BE2C (cell line): ENCODE measurements around the gene GLI3.

Experiments
- DNase-seq: peaks from one replicate; pipeline ENCODE4 v3.0.0-alpha.2; 2020
- H3K27me3 ChIP-seq: fragments of 250-450 bp; sonication (Bioruptor Pico); 2 replicates; pipeline ENCODE4 v1.5.1; 2020; ENCODE audit warnings: mild to moderate bottlenecking
- H3K36me3 ChIP-seq: fragments of 250-450 bp; sonication (Bioruptor Pico); 2 replicates; pipeline ENCODE4 v1.5.1; 2020; ENCODE audit warnings: mild to moderate bottlenecking
- H3K4me1 ChIP-seq: fragments of 250-450 bp; sonication (Bioruptor Pico); 2 replicates; pipeline ENCODE4 v1.5.1; 2020
- H3K4me3 ChIP-seq: 2 replicates; pipeline ENCODE4 v1.5.1; 2011; ENCODE audit warnings: low read depth, low read length
- H3K9me3 ChIP-seq: fragments of 250-450 bp; sonication (Bioruptor Pico); 2 replicates; pipeline ENCODE4 v1.5.1; 2020
- TF ChIP-seq, protein P1 (sequence below): IDR thresholded peaks from 2 replicates; pipeline ENCODE4 v1.5.1; 2012; ENCODE audit warnings: mild to moderate bottlenecking, low read depth, low read length

Gene GLI3

DNA sequence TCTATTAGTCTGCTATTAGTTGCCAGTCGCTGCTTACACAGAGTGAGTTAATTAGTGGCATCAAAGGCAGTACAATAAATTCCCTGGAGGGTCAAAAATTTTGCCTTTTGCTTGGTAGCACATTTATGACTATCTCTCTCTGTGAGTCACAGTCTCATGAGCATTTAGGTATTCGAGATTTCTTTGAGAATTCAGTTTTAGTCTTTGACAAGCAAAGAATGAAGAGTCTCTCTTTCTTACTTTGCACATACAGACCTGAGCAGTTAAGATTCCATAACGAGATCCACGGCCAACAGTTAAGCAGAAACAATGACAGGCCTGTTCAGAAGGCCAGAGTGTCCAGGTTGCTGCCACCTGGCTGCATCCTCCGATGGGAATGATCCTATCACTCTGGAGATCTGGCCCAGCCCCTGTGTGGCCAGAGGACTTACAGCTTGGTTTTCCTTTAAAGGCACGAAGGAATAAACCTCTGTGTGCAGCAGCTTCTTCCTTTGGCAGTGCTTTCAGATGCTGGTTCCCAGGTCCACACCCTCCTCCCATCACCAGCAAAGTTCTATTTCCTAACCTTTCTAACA lies 80.6 kb downstream of the GLI3 start:
- H3K36me3 ChIP-seq = no peaks in the 10 kb centered on the region
- H3K4me1 ChIP-seq = no peaks in the 10 kb centered on the region
- no peaks in the 10 kb centered on the region for H3K27me3 ChIP-seq
- H3K4me3 ChIP-seq = no peak overlapping the region
- DNase-seq = no peak
- TF ChIP-seq, protein P1, sequence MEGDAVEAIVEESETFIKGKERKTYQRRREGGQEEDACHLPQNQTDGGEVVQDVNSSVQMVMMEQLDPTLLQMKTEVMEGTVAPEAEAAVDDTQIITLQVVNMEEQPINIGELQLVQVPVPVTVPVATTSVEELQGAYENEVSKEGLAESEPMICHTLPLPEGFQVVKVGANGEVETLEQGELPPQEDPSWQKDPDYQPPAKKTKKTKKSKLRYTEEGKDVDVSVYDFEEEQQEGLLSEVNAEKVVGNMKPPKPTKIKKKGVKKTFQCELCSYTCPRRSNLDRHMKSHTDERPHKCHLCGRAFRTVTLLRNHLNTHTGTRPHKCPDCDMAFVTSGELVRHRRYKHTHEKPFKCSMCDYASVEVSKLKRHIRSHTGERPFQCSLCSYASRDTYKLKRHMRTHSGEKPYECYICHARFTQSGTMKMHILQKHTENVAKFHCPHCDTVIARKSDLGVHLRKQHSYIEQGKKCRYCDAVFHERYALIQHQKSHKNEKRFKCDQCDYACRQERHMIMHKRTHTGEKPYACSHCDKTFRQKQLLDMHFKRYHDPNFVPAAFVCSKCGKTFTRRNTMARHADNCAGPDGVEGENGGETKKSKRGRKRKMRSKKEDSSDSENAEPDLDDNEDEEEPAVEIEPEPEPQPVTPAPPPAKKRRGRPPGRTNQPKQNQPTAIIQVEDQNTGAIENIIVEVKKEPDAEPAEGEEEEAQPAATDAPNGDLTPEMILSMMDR = no peak
- no peaks in the 10 kb centered on the region for H3K9me3 ChIP-seq

DNA sequence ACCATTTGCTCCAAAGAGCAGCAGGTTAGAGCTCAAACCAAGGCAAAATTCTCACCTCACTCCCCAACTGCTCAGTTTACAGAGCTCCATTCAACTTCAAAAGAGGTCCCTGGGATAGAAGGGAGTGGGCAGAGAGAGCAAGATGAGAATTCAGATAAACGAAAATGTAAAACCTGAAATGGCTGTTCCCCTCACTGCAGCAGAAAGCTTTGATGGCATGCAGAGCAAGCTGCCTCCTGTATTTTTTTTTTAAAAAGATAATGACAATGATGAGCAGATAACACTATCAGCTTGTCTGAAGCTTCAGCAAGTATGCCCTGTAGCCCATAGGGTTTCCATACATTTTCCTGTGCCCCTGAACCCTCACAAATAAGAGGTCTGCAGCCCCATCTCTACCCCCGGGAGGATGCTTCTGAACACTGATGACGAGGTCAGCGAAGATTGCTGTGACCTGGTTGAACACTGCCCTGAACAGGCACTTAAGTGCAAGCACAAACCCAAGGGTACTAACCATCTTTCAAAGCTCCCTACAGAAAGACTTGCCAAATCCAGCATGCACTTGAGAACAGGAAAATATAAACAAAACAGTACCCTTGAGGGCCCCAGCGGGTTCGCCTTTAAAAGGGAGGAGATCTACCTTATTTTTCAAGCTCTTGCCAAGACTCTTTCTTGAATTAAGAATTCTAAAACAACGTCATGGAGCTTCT lies 81.3 kb downstream of the GLI3 start:
- TF ChIP-seq, protein P1 = no peak
- H3K4me1 ChIP-seq = no peaks in the 10 kb centered on the region
- DNase-seq = no peak

DNA sequence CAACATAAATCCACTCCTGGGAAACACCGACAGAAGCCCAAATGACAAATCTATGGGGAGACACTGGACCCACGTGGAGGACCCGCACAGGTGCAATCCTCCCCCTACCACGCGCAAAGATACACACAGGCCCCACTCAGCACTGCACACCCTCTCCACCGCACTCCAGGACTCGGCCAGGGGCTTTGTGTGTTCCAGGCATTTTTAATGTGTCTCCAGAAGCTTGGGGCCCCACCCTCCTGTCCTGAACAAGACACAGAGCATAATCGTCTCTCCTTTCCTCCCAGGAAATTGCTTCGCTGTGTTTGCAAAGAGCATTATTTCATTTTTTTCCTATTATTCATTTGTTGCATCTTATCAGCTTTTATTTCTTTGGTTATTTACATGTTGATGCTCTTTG lies 82.8 kb downstream of the GLI3 start:
- TF ChIP-seq, protein P1 = no peak
- H3K4me1 ChIP-seq = no peaks in the 10 kb centered on the region
- DNase-seq = no peak
- no peaks in the 10 kb centered on the region for H3K9me3 ChIP-seq
- no peak overlapping the region for H3K4me3 ChIP-seq
- H3K36me3 ChIP-seq = no peaks in the 10 kb centered on the region
- H3K27me3 ChIP-seq = no peaks in the 10 kb centered on the region

More for the DNA sequence above, 81.3 kb downstream of the GLI3 start:
- Histone ChIP-seq H3K36me3 (no peaks in the 10 kb centered on the region), H3K9me3 (no peaks in the 10 kb centered on the region), H3K4me3 (no peak overlapping the region), H3K27me3 (no peaks in the 10 kb centered on the region)

DNA sequence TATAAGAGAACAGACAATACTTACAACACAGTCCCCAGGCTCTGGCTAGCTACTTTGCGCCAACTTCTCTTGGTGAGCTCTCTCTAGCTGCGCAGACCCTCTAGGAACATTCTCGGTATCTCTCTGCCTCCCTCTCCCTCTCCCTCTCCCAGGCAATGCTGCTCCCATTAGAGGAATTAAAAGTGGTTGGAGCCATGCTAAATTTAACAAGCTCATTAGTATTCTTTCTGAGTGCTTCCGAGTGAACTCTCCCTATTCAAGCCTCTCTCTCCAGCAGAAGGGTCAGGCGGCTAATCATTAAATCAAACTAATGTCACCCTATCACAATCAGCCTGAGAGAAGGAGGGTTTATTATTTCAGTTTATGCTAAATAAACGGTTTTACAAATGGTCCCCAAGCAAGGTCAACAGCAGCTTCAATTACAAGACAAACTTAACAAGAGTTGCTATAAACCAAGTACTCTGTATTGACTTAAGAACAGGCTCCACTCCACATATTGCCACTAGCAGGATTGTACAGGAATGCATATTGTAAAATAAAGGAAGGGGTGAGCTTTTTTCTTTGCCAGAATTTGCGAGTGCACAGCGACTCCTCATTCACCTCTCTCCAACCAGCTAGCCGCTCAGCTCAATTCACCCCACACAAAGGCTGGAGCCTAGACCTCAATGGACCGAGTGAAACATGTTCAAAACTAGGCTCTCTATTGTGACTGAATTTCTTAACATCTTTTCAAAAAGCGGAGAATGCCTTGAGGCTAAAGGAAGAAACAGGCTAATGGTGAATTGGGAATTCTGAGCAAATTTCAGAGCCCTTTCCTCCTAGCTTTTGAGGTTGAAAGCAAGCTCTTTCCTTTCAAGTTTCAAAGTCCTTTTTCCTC lies 84.4 kb downstream of the GLI3 start:
- DNase-seq = no peak
- TF ChIP-seq, protein P1 = no peak
- Histone ChIP-seq H3K9me3 (no peaks in the 10 kb centered on the region), H3K27me3 (peaks cover 3% of the 10 kb centered on the region; the same call in 1 of the 2 replicates), H3K36me3 (no peaks in the 10 kb centered on the region), H3K4me1 (no peaks in the 10 kb centered on the region), H3K4me3 (no peak overlapping the region)

DNA sequence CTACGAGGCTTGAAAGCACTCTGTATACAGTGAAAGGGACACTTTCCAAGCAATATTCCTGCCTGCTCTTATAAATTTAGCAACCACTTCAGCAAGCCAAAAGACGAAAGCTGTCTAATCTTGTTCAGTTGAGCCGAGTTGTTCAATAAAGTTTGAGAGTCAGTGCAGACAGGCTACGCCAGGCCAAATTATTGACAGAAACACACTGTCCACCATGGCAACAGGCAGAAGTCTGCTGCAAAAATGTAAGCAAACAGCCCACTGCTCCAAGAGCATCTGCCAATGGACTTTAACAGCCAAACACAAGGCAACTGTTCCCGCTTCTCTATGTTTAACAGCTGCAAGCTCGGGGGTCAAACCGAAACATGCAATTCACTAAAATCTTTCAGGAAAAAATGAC lies 85.7 kb downstream of the GLI3 start:
- H3K4me1 ChIP-seq = no peaks in the 10 kb centered on the region
- H3K4me3 ChIP-seq = no peak overlapping the region
- no peak for DNase-seq
- no peaks in the 10 kb centered on the region for H3K9me3 ChIP-seq
- H3K27me3 ChIP-seq = peaks cover 3% of the 10 kb centered on the region; the same call in 1 of the 2 replicates
- TF ChIP-seq, protein P1 = no peak
- H3K36me3 ChIP-seq = no peaks in the 10 kb centered on the region

DNA sequence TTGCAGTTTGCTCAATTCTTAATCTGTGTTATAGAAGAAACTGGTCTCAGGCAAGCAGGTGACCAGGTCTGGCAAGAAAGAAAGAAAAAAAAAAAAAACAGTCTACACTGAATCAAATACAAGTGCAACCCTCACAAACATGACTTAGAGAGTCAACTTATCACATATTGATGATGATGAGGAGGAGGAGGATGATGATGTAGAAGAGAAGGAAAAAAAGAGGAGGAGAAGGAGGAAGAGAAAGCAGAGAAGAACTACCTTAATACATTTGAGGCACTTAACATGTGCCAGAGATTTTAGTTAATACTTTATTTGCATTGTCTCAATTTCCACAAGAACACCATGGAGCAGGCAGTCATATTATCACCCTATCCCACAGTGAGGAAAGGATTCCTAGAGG lies 91.5 kb downstream of the GLI3 start:
- Histone ChIP-seq H3K4me1 (no peaks in the 10 kb centered on the region), H3K9me3 (no peaks in the 10 kb centered on the region), H3K27me3 (peaks cover 3% of the 10 kb centered on the region; the same call in 1 of the 2 replicates), H3K36me3 (no peaks in the 10 kb centered on the region), H3K4me3 (no peak overlapping the region)
- TF ChIP-seq, protein P1 = no peak
- DNase-seq = no peak
